ENCODE results near the gene DCTN4.
"Not testable (repeated sequence)": the region's sequence is repeated elsewhere in the genome, so short reads cannot be mapped to it uniquely, and the experiment has no call there.

DCTN4 gene

DNA sequence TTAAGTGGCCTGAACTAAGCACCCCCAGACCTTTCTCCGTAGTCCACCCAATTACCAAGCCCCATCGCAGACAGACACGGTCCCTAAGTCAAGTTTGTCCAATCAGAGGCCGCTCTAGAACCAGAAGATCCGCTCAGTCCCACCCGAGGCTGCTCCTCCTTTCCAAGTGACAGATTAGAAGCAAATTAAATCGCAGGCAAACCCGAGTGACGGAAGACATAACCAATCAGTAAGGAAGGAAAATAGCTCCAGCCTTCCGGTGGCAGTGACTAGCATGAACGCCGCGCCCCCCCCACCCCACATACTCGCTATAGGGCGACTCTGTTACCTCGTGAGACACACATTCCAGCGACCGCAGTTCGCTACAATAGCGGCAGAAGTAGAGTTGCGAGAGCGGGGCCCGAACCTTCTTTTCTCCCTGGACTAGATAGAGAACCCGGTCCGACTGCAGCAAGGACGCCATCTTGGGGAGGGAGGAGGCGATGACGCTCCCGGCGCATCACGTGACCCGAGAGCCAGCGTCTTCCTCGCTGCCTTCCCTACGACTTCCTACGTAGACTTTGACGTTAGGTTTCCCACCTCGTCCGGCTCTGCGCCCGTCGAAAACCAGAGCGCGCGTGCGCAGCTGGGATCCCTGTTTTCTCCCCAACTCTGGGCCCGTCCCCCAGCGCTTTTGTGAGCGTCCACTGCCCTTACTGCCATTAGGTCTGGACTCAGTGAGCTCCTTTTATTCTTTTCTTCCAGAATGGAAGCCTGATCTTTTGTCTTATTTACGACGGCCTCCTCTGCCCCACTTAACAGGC lies at the start of gene DCTN4:
Gene DCTN4 (minus strand): TSS at position 487 of the 803 bp plus-strand sequence. CDS start 24 bp downstream, at position 463.
- TF ChIP-seq, protein P1, sequence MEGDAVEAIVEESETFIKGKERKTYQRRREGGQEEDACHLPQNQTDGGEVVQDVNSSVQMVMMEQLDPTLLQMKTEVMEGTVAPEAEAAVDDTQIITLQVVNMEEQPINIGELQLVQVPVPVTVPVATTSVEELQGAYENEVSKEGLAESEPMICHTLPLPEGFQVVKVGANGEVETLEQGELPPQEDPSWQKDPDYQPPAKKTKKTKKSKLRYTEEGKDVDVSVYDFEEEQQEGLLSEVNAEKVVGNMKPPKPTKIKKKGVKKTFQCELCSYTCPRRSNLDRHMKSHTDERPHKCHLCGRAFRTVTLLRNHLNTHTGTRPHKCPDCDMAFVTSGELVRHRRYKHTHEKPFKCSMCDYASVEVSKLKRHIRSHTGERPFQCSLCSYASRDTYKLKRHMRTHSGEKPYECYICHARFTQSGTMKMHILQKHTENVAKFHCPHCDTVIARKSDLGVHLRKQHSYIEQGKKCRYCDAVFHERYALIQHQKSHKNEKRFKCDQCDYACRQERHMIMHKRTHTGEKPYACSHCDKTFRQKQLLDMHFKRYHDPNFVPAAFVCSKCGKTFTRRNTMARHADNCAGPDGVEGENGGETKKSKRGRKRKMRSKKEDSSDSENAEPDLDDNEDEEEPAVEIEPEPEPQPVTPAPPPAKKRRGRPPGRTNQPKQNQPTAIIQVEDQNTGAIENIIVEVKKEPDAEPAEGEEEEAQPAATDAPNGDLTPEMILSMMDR (IDR thresholded peaks at IDR 0.05; ENCODE audit: borderline replicate concordance, insufficient read depth, low read depth, low read length): no peak
- peak within 1 kb of the TSS; percentile 91 for H3K4me3 ChIP-seq (ENCODE audit: low read depth, low read length)

DNA sequence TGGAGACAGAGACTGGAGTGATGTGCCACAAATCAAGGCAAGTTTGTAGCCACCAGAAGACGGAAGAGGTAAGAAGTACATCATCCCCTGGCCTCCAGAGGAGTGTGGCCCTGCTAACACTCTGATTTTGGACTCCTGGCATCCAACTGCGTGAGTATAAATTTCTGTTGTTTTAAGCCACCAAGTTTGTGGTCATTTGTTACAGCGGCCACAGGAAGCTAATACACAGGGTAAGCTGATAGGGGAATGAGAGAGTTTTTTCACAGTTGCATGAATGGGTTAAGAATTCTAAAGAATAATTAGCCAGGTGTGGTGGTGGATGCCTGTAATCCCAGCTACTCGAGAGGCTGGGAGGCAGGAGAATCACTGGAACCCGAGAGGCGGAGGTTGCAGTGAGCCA lies 45.6 kb upstream of the DCTN4 start:
- no peak overlapping the region for H3K4me3 ChIP-seq (ENCODE audit: low read depth, low read length)

DNA sequence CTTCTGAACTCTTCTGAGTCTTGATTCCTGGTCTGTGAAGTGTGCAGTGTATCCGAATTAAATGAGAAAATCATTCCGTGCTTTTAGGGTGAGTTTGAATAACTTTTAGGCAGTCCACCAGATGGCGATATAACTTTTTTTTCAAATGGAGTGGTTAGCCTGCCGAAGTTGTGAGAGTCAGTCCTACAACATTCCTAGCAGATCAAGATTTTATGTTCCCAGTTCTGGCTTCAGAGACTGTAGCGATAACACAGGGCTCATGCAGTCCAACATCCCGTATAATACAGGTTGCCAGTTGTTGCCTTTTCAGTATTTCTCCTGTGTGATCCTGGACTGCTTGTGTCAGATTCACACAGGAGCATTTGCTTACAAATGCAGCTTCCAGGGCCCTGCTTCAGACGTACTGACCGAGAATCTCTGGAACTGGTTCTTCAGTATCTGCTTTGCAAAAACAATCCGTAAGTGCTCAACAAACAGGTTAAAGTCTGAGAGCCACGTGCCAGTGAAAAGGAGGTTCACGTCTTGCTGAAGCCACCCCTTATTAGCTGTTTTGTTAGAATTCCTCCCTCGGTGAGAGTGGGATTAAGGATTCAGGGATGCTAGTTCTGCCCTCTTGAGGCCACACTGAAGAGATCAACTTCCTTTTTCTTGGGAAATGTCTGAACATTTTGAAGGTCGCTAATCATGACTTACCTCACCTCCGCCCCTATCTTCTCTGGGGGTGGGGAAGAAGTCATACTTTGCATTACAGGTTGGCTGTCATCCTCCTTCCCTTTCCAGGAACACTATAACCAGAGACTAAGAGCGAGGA lies 42.5 kb upstream of the DCTN4 start:
- TF ChIP-seq, protein P1 (IDR thresholded peaks at IDR 0.05; ENCODE audit: borderline replicate concordance, insufficient read depth, low read depth, low read length): peak; percentile 35; the same call in 1 of the 2 replicates
- no peak overlapping the region for H3K4me3 ChIP-seq (ENCODE audit: low read depth, low read length)

More for the DNA sequence above, 45.6 kb upstream of the DCTN4 start:
- TF ChIP-seq, protein P1 (IDR thresholded peaks at IDR 0.05; ENCODE audit: borderline replicate concordance, insufficient read depth, low read depth, low read length): no peak

DNA sequence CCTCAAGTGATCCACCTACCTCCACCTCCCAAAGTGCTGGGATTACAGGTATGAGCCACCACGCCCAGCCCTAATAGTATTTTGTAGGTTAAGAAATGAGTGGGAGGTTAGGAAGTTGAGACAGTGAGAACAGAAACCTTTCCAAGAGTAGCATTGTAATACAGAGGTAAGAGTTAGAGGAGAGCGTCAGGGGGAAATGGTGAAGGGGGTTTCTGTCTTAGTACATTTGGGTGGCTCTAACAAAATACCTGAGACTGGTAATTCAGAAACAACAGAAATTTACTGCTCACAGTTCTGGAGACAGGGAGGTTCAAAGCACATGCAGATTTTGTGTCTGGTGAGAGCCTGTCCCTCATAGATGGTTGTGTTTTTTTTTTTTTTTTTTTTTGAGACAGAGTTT lies 38.6 kb upstream of the DCTN4 start:
- no peak overlapping the region for H3K4me3 ChIP-seq (ENCODE audit: low read depth, low read length)
- TF ChIP-seq, protein P1 (IDR thresholded peaks at IDR 0.05; ENCODE audit: borderline replicate concordance, insufficient read depth, low read depth, low read length): no peak

DNA sequence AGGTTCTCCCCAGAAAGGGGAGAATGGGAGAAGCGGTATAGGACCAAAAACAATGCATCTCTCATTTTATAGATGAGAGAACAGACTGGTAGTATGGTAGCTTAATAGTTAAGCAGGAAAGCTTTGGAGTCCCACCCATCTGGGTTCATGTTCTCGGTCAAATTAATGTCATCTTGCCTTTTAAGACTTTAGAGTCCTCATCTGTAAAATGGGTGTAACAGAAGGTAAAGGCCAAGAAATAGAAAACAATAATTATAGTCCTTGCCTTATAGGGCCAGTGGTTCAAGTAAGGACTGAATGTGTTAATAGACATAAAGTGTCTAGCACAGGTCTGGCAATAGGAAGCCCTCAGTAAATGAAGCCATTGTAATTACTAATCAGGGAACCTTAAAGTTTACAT lies 36.1 kb upstream of the DCTN4 start:
- TF ChIP-seq, protein P1 (IDR thresholded peaks at IDR 0.05; ENCODE audit: borderline replicate concordance, insufficient read depth, low read depth, low read length): no peak
- no peak overlapping the region for H3K4me3 ChIP-seq (ENCODE audit: low read depth, low read length)

DNA sequence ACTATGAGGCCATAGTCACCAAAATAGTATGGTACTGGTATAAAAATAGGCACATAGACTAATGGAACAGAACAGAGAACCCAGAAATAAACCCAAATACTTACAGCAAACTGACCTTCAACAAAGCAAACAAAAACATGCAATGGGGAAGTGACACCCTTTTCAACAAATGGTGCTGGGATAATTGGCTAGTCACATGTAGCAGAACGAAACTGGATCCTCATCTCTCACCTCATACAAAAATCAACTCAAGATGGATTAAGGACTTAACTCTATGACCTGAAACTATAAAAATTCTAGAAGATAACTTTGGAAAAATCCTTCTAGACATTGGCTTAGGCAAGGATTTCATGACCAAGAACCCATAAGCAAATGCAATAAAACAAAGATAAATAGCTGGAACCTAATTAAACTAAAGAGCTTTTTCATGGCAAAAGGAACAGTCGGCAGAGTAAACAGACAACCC lies 34.6 kb upstream of the DCTN4 start:
- not testable (repeated sequence) for H3K4me3 ChIP-seq (ENCODE audit: low read depth, low read length)

DNA sequence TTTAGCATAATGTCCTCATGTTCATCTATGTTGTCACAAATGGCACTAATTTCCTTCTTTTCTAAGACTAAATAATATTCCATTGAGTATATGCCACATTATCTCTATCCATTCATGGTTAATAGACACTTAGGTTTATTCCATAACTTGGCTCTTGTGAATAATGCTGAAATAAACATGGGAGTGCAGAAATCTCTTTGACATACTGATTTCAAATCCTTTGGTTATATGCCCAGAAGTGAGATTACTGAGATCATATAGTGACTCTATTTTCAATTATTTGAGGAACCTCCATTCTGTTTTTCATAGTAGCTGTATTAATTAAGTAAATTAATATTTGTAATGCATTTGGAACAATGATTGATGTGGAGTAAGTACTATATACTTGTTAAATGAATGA lies 32.7 kb upstream of the DCTN4 start:
- TF ChIP-seq, protein P1 (IDR thresholded peaks at IDR 0.05; ENCODE audit: borderline replicate concordance, insufficient read depth, low read depth, low read length): no peak
- H3K4me3 ChIP-seq (ENCODE audit: low read depth, low read length): no peak overlapping the region
